ENCODE data around the gene AVEN. TPM values are rescaled to one million over a fixed set of nuclear protein-coding genes. Genes with fewer than 3 reads are reported as not detected.

AVEN gene
- total RNA-seq, 4 donors from 2014 or later = 12.3 to 27.9 (median 18.0) TPM

- intact Hi-C loops (cut with DNase I; ENCODE audit: low total_unique reads) = no loop called here
- Histone ChIP-seq H3K9me3 (no peaks in the 10 kb centered on the region), H3K4me1 (no peaks in the 10 kb centered on the region), H3K27ac (no peak overlapping the region), H3K4me3 (no peak overlapping the region), H3K27me3 (no peaks in the 10 kb centered on the region), H3K36me3 (no peaks in the 10 kb centered on the region)
- no peak for DNase-seq
- no peak for TF ChIP-seq POLR2A (IDR thresholded peaks at IDR 0.05)
- TF ChIP-seq, protein P1, sequence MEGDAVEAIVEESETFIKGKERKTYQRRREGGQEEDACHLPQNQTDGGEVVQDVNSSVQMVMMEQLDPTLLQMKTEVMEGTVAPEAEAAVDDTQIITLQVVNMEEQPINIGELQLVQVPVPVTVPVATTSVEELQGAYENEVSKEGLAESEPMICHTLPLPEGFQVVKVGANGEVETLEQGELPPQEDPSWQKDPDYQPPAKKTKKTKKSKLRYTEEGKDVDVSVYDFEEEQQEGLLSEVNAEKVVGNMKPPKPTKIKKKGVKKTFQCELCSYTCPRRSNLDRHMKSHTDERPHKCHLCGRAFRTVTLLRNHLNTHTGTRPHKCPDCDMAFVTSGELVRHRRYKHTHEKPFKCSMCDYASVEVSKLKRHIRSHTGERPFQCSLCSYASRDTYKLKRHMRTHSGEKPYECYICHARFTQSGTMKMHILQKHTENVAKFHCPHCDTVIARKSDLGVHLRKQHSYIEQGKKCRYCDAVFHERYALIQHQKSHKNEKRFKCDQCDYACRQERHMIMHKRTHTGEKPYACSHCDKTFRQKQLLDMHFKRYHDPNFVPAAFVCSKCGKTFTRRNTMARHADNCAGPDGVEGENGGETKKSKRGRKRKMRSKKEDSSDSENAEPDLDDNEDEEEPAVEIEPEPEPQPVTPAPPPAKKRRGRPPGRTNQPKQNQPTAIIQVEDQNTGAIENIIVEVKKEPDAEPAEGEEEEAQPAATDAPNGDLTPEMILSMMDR (IDR thresholded peaks at IDR 0.05) = no peak
Measured at GRCh38 chr15:33888176-33888575, 150.8 kb downstream of the AVEN start.

DNA sequence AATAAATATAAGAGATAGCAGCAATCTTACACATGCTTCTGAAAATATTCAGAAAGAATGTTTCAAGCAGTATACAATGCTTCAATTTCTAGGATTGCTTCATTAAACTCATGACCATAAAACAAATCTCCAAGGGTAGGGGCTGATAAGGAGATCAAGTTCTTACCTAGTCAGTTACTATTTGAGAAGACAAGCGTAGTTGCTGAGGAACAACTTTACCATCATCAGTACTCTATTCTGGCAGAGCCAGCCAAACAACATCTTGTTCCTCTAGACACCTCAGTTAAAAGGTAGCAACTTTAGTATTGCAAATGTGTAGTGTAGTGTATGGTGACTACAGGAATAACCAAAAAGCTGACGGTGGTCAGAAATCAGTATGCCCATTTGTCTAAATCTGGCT is 156.1 kb downstream of the AVEN start:
- DNase-seq = no peak
- Histone ChIP-seq H3K9me3 (no peaks in the 10 kb centered on the region), H3K4me3 (no peak overlapping the region), H3K27ac (no peak overlapping the region), H3K4me1 (no peaks in the 10 kb centered on the region), H3K27me3 (no peaks in the 10 kb centered on the region), H3K36me3 (no peaks in the 10 kb centered on the region)
- no peak for TF ChIP-seq POLR2A (IDR thresholded peaks at IDR 0.05)
- TF ChIP-seq, protein P1 (IDR thresholded peaks at IDR 0.05) = no peak
- intact Hi-C loops (cut with DNase I; ENCODE audit: low total_unique reads) = no loop called here

DNA sequence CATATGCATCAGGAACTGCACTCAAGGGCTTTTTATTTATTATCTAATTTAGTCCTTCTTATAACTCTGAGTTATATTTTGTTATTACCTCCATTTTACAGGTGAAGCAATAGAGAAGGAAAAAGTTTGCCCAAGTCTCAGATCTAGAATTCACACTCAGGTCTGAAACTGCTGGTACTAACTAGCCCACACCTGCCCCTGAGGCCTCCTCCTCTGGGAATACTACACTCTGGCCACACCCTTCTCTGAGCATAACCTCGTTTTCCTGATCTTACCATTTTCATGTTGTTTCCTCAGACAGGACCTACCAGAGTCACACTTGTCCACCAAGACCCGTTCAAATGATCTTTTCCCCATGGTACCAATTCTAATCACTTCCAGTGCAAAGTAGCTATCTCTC is 164.8 kb downstream of the AVEN start:
- no peak overlapping the region for H3K4me3 ChIP-seq
- no peaks in the 10 kb centered on the region for H3K4me1 ChIP-seq
- H3K36me3 ChIP-seq = no peaks in the 10 kb centered on the region
- TF ChIP-seq, protein P1 (IDR thresholded peaks at IDR 0.05) = no peak
- TF ChIP-seq POLR2A (IDR thresholded peaks at IDR 0.05) = no peak
- DNase-seq = no peak
- no peaks in the 10 kb centered on the region for H3K9me3 ChIP-seq
- no peaks in the 10 kb centered on the region for H3K27me3 ChIP-seq
- intact Hi-C loops (cut with DNase I; ENCODE audit: low total_unique reads) = no loop called here
- H3K27ac ChIP-seq = no peak overlapping the region

GRCh38 chr15:33872416-33873106 is 166.4 kb downstream of the AVEN start:
- DNase-seq = no peak
- Histone ChIP-seq H3K27ac (no peak overlapping the region), H3K4me1 (no peaks in the 10 kb centered on the region), H3K36me3 (no peaks in the 10 kb centered on the region), H3K9me3 (no peaks in the 10 kb centered on the region), H3K27me3 (no peaks in the 10 kb centered on the region), H3K4me3 (no peak overlapping the region)
- intact Hi-C loops (cut with DNase I; ENCODE audit: low total_unique reads) = no loop called here
- TF ChIP-seq POLR2A (IDR thresholded peaks at IDR 0.05) = no peak
- TF ChIP-seq, protein P1 (IDR thresholded peaks at IDR 0.05) = no peak

GRCh38 chr15:33871980-33872379 is 167.0 kb downstream of the AVEN start:
- Histone ChIP-seq H3K9me3 (no peaks in the 10 kb centered on the region), H3K27me3 (no peaks in the 10 kb centered on the region), H3K27ac (no peak overlapping the region), H3K4me1 (no peaks in the 10 kb centered on the region), H3K36me3 (no peaks in the 10 kb centered on the region), H3K4me3 (no peak overlapping the region)
- TF ChIP-seq POLR2A (IDR thresholded peaks at IDR 0.05) = no peak
- TF ChIP-seq, protein P1 (IDR thresholded peaks at IDR 0.05) = no peak
- intact Hi-C loops (cut with DNase I; ENCODE audit: low total_unique reads) = no loop called here
- no peak for DNase-seq

Data from uterus (tissue), 4 donors.